Panc1 (cell line): ENCODE results near the gene LTA4H. TPM values are rescaled to one million over a fixed set of nuclear protein-coding genes. Genes with fewer than 3 reads are reported as not detected.

Source experiments
- ATAC-seq: fragments of 200-7000 bp; cut with Tn5 transposase; 2 replicates; pipeline ENCODE4 v1.9.1; 2020; ENCODE audit warnings: mild to moderate bottlenecking, moderate library complexity
- BruUV-seq: library from RNA; stranded (reverse); fragments of 400-500 nt; replicated peaks from 2 replicates; lab custom pipeline; 2021; lab: Mats Ljungman, UMichigan
- CTCF ChIA-PET: fragments of 300-600 bp; sonication (Branson Sonifier 250); formaldehyde crosslinking; loops from one replicate; lab custom pipeline; 2022; ENCODE audit warnings: antibody characterized with exemption; lab: Charles Lee
- POLR2A ChIA-PET: fragments of 300-600 bp; sonication (Branson Sonifier 250); formaldehyde crosslinking; loops from one replicate; lab custom pipeline; 2022; ENCODE audit warnings: antibody characterized with exemption; lab: Charles Lee
- DNase-seq: peaks from one replicate; pipeline ENCODE4 v3.0.0-alpha.2; 2010; ENCODE audit warnings: low read depth, low spot score
- H3K27ac ChIP-seq: 2 replicates; pipeline ENCODE4 v1.5.1; 2011; ENCODE audit warnings: mild to moderate bottlenecking, low read length, inconsistent platforms
- H3K27me3 ChIP-seq: fragments of 200-500 bp; sonication (Bioruptor generic); 2 replicates; pipeline ENCODE4 v1.6.0; 2014; ENCODE audit warnings: low read length, inconsistent platforms; ENCODE audit not compliant: control insufficient read depth, insufficient read depth
- H3K36me3 ChIP-seq: fragments of 200-500 bp; sonication (Bioruptor generic); 2 replicates; pipeline ENCODE4 v1.5.1; 2014; ENCODE audit warnings: inconsistent platforms, mild to moderate bottlenecking, low read length, moderate library complexity; ENCODE audit not compliant: control insufficient read depth, insufficient read depth
- H3K4me1 ChIP-seq: 2 replicates; pipeline ENCODE4 v1.5.1; 2011; ENCODE audit warnings: inconsistent platforms, mild to moderate bottlenecking, low read length, moderate library complexity; ENCODE audit not compliant: control insufficient read depth, insufficient read depth
- H3K4me3 ChIP-seq, 2 experiments: 2 replicates each; pipeline ENCODE4 v1.5.1; 2011 to 2012; ENCODE audit warnings: low read depth in 2 of 2, low read length in 2 of 2, mild to moderate bottlenecking in 2 of 2, inconsistent platforms in 1 of 2, moderate library complexity in 1 of 2
- H3K9me3 ChIP-seq: fragments of 200-500 bp; sonication (Bioruptor generic); 2 replicates; pipeline ENCODE4 v1.5.1; 2014; ENCODE audit warnings: low read depth, mild to moderate bottlenecking, inconsistent platforms, low read length, moderate library complexity; ENCODE audit not compliant: control insufficient read depth, insufficient read depth
- CTCF ChIP-seq: fragments of 450-650 bp; IDR thresholded peaks from 2 replicates; pipeline ENCODE4 v1.5.1; 2017; ENCODE audit warnings: mild to moderate bottlenecking
- POLR2AphosphoS5 ChIP-seq: IDR thresholded peaks from 2 replicates; pipeline ENCODE4 v1.6.1; 2012; ENCODE audit warnings: mild to moderate bottlenecking, low read depth, low read length, moderate library complexity
- REST ChIP-seq, 2 experiments: IDR thresholded peaks; 2 replicates each; pipeline ENCODE4 v1.6.1; 2011 to 2012; ENCODE audit warnings: low read depth in 2 of 2, control low read depth in 1 of 2, low read length in 1 of 2, mild to moderate bottlenecking in 1 of 2, moderate library complexity in 1 of 2; ENCODE audit not compliant: insufficient read depth in 1 of 2
- SIN3A ChIP-seq: IDR thresholded peaks from 2 replicates; pipeline ENCODE4 v1.6.1; 2012; ENCODE audit warnings: low read depth, mild to moderate bottlenecking, low read length, moderate library complexity, borderline replicate concordance; ENCODE audit not compliant: insufficient read depth
- TCF7L2 ChIP-seq: IDR thresholded peaks from 2 replicates; pipeline ENCODE4 v1.6.1; 2011; ENCODE audit warnings: mild to moderate bottlenecking, low read depth, low read length, inconsistent platforms
- in situ Hi-C: cut with HindIII; loops from 2 replicates; pipeline ENCODE4 v1.10.0; 2016; ENCODE audit warnings: low sequenced_read_pairs, low pct_unique_long_range_greater_than_20kb
- intact Hi-C: fragments of 100-400 bp; cut with micrococcal nuclease; formaldehyde crosslinking; loops from one replicate; pipeline ENCODE4 v1.10.0; 2022; ENCODE audit not compliant: unreplicated experiment
- total RNA-seq: library from RNA; stranded (reverse); gene quantifications from one replicate; pipeline ENCODE4 v1.2.1, GENCODE V29; 2021; ENCODE audit not compliant: unreplicated experiment

Gene LTA4H
- total RNA-seq, 1 experiment from 2014 or later = 59.6 TPM

GRCh38 chr12:95989504-95990123 is 45.8 kb downstream of the LTA4H start:
- no TSS peak for BruUV-seq
- no peak for ATAC-seq
- Histone ChIP-seq H3K36me3 (no peaks in the 10 kb centered on the region), H3K4me3 (no peak overlapping the region), H3K4me1 (no peaks in the 10 kb centered on the region), H3K27me3 (peaks cover 17% of the 10 kb centered on the region), H3K9me3 (no peaks in the 10 kb centered on the region), H3K27ac (no peak overlapping the region)
- no peak for TF ChIP-seq TCF7L2
- TF ChIP-seq POLR2AphosphoS5 = no peak
- no peak for TF ChIP-seq CTCF
- TF ChIP-seq REST (IDR thresholded peaks at IDR 0.05; ENCODE audit: insufficient read depth in 1 of 2, low read depth in 2 of 2, low read length in 1 of 2) = no peak
- TF ChIP-seq SIN3A = no peak
- DNase-seq = no peak
- ChIA-PET POLR2A (no interaction called here), CTCF (no interaction called here)
- intact Hi-C loops = no loop called here
- in situ Hi-C loops = no loop called here

GRCh38 chr12:95988506-95989275 is 46.7 kb downstream of the LTA4H start:
- no peaks in the 10 kb centered on the region for H3K4me1 ChIP-seq
- ChIA-PET CTCF (no interaction called here), POLR2A (no interaction called here)
- ATAC-seq = no peak
- no peak overlapping the region for H3K27ac ChIP-seq
- TF ChIP-seq CTCF = no peak
- no peak for TF ChIP-seq TCF7L2
- TF ChIP-seq SIN3A = no peak
- no peak for TF ChIP-seq POLR2AphosphoS5
- no peak for TF ChIP-seq REST (IDR thresholded peaks at IDR 0.05; ENCODE audit: insufficient read depth in 1 of 2, low read depth in 2 of 2, low read length in 1 of 2)
- DNase-seq = no peak
- H3K36me3 ChIP-seq = no peaks in the 10 kb centered on the region
- H3K27me3 ChIP-seq = peaks cover 17% of the 10 kb centered on the region
- no peak overlapping the region for H3K4me3 ChIP-seq
- no TSS peak for BruUV-seq
- intact Hi-C loops = no loop called here
- H3K9me3 ChIP-seq = no peaks in the 10 kb centered on the region
- in situ Hi-C loops = no loop called here
